Skeletal muscle cell (primary cell): Measurements from ENCODE around the gene ZNF536.
"Not testable (repeated sequence)": the region's sequence is repeated elsewhere in the genome, so short reads cannot be mapped to it uniquely, and the experiment has no call there.

Experiments
- DNase-seq: peaks from one replicate; pipeline ENCODE4 v3.0.0-alpha.2; 2010; ENCODE audit warnings: low read depth
- H3K4me3 ChIP-seq: 2 replicates; pipeline ENCODE4 v1.5.1; 2011; ENCODE audit warnings: low read depth, mild to moderate bottlenecking, control low read depth, low read length, moderate library complexity

ZNF536 gene

GRCh38 chr19:30385174-30385573, 13.0 kb downstream of the ZNF536 start:
- H3K4me3 ChIP-seq: no peak overlapping the region
- no peak for DNase-seq

GRCh38 chr19:30385666-30386065, 13.5 kb downstream of the ZNF536 start:
- H3K4me3 ChIP-seq: no peak overlapping the region
- no peak for DNase-seq

- H3K4me3 ChIP-seq: no peak overlapping the region
- no peak for DNase-seq
Observed at GRCh38 chr19:30386551-30387143, 14.5 kb downstream of the ZNF536 start.

GRCh38 chr19:30387311-30388115, 15.3 kb downstream of the ZNF536 start:
- no peak for DNase-seq
- H3K4me3 ChIP-seq: no peak overlapping the region

GRCh38 chr19:30388327-30388726, 16.1 kb downstream of the ZNF536 start:
- H3K4me3 ChIP-seq: no peak overlapping the region
- no peak for DNase-seq

GRCh38 chr19:30388819-30389218, 16.6 kb downstream of the ZNF536 start:
- no peak overlapping the region for H3K4me3 ChIP-seq
- no peak for DNase-seq

- DNase-seq: no peak
- no peak overlapping the region for H3K4me3 ChIP-seq
Observed at GRCh38 chr19:30390356-30390988, 18.3 kb downstream of the ZNF536 start.

GRCh38 chr19:30391052-30391451, 18.9 kb downstream of the ZNF536 start:
- DNase-seq: no peak
- no peak overlapping the region for H3K4me3 ChIP-seq

- DNase-seq: no peak
- no peak overlapping the region for H3K4me3 ChIP-seq
Observed at GRCh38 chr19:30391554-30392551, 19.7 kb downstream of the ZNF536 start.

- DNase-seq: no peak
- no peak overlapping the region for H3K4me3 ChIP-seq
Observed at GRCh38 chr19:30393046-30393445, 20.9 kb downstream of the ZNF536 start.

- no peak overlapping the region for H3K4me3 ChIP-seq
- DNase-seq: no peak
Observed at GRCh38 chr19:30393729-30394480, 21.7 kb downstream of the ZNF536 start.

- H3K4me3 ChIP-seq: no peak overlapping the region
- no peak for DNase-seq
Observed at GRCh38 chr19:30394481-30395151, 22.4 kb downstream of the ZNF536 start.

- DNase-seq: no peak
Observed at GRCh38 chr19:30395283-30395682, 23.1 kb downstream of the ZNF536 start.

GRCh38 chr19:30398539-30398938, 26.4 kb downstream of the ZNF536 start:
- not testable (repeated sequence) for DNase-seq, H3K4me3 ChIP-seq

More at GRCh38 chr19:30395283-30395682, 23.1 kb downstream of the ZNF536 start:
- H3K4me3 ChIP-seq: no peak overlapping the region

GRCh38 chr19:30401956-30402355, 29.8 kb downstream of the ZNF536 start:
- DNase-seq: no peak
- H3K4me3 ChIP-seq: no peak overlapping the region

GRCh38 chr19:30402436-30403202, 30.4 kb downstream of the ZNF536 start:
- DNase-seq: no peak
- no peak overlapping the region for H3K4me3 ChIP-seq

- no peak for DNase-seq
- no peak overlapping the region for H3K4me3 ChIP-seq
Observed at GRCh38 chr19:30403203-30403985, 31.2 kb downstream of the ZNF536 start.
